Endodermal cell (in vitro differentiated cells): ENCODE measurements around the gene MLXIP. TPM values are rescaled to one million over a fixed set of nuclear protein-coding genes. Genes with fewer than 3 reads are reported as not detected.

ENCODE experiments used
- DNase-seq: peaks from one replicate; pipeline ENCODE4 v3.0.0-alpha.2; 2017
- H3K27ac ChIP-seq: 2 replicates; pipeline ENCODE4 v1.5.1; 2013; ENCODE audit warnings: mild to moderate bottlenecking, low read depth, low read length, moderate library complexity
- H3K27me3 ChIP-seq: 2 replicates; pipeline ENCODE4 v1.6.1; 2013; ENCODE audit warnings: mild to moderate bottlenecking, low read length, moderate library complexity; ENCODE audit not compliant: insufficient read depth, control insufficient read depth, poor library complexity, severe bottlenecking
- H3K36me3 ChIP-seq: 2 replicates; pipeline ENCODE4 v1.7.0; 2013; ENCODE audit warnings: mild to moderate bottlenecking, low read length, moderate library complexity; ENCODE audit not compliant: control insufficient read depth, insufficient read depth
- H3K4me1 ChIP-seq: one replicate; pipeline ENCODE4 v1.7.0; 2013; ENCODE audit warnings: low read length; ENCODE audit not compliant: control insufficient read depth, insufficient read depth
- H3K4me3 ChIP-seq: 2 replicates; pipeline ENCODE4 v1.5.1; 2013; ENCODE audit warnings: mild to moderate bottlenecking, low read length, moderate library complexity
- H3K9ac ChIP-seq: 2 replicates; pipeline ENCODE4 v1.6.1; 2013; ENCODE audit warnings: mild to moderate bottlenecking, low read length, moderate library complexity; ENCODE audit not compliant: poor library complexity, severe bottlenecking; ENCODE audit errors: extremely low read depth
- H3K9me3 ChIP-seq: 2 replicates; pipeline ENCODE4 v1.6.1; 2013; ENCODE audit warnings: mild to moderate bottlenecking, low read length, moderate library complexity; ENCODE audit not compliant: control insufficient read depth
- H3K27ac Mint-ChIP-seq: 2 replicates; pipeline ENCODE4 v1.8.0; 2020; ENCODE audit warnings: mixed read lengths
- H3K27me3 Mint-ChIP-seq: 2 replicates; pipeline ENCODE4 v1.8.0; 2021; ENCODE audit warnings: mild to moderate bottlenecking, mixed read lengths; ENCODE audit not compliant: insufficient read depth
- H3K36me3 Mint-ChIP-seq: 2 replicates; pipeline ENCODE4 v1.8.0; 2020; ENCODE audit warnings: low read depth, mixed read lengths
- H3K4me1 Mint-ChIP-seq: 2 replicates; pipeline ENCODE4 v1.8.0; 2020; ENCODE audit warnings: mixed read lengths
- H3K4me3 Mint-ChIP-seq: 2 replicates; pipeline ENCODE4 v1.8.0; 2020; ENCODE audit warnings: mild to moderate bottlenecking, moderate library complexity, mixed read lengths
- H3K9me3 Mint-ChIP-seq: 2 replicates; pipeline ENCODE4 v1.8.0; 2020; ENCODE audit warnings: mild to moderate bottlenecking, mixed read lengths
- CTCF ChIP-seq: fragments of 200-600 bp; sonication (generic); conservative IDR thresholded peaks from 2 replicates; pipeline ENCODE4 v1.5.0; 2021; ENCODE audit warnings: antibody characterized with exemption, mild to moderate bottlenecking
- WGBS, 2 experiments: methylation state at CpG; one replicate each; pipeline versions ENCODE4 v1.1.5 to v1.1.7; 2013; ENCODE audit warnings: missing lambda C conversion rate in 2 of 2, mixed read lengths in 1 of 2; ENCODE audit not compliant: insufficient coverage in 1 of 2, insufficient read length in 1 of 2; 5-methylcytosine and 5-hydroxymethylcytosine counted together
- total RNA-seq, 2 donors: library from RNA; stranded (reverse); fragmentation: NEBNext Ultra II Directional in 1 of 2; extraction: Animal tissue kit (Norgen Biotek cat#: 25700) in 1 of 2; gene quantifications; 2 replicates in 1 of 2; 3 replicates in 1 of 2; pipeline ENCODE4 v1.2.1, GENCODE V29; 2021

Gene MLXIP
- total RNA-seq, 2 donors from 2014 or later = 27.4 to 32.2 TPM

GRCh38 chr12:122194804-122195203 lies 116.2 kb downstream of the MLXIP start:
- Histone ChIP-seq H3K4me1 (no peaks in the 10 kb centered on the region), H3K9me3 (no peaks in the 10 kb centered on the region), H3K36me3 (no peaks in the 10 kb centered on the region), H3K27ac (no peak overlapping the region), H3K4me3 (no peak overlapping the region), H3K9ac (no peak overlapping the region), H3K27me3 (no peaks in the 10 kb centered on the region)
- Mint-ChIP-seq H3K36me3 (no peaks in the 10 kb centered on the region), H3K27ac (no peak overlapping the region), H3K4me1 (no peaks in the 10 kb centered on the region), H3K4me3 (no peak overlapping the region), H3K27me3 (peaks cover 10% of the 10 kb centered on the region), H3K9me3 (peaks cover 3% of the 10 kb centered on the region)
- no peak for TF ChIP-seq CTCF
- 92 to 100% methylated on average over 1 of the region's 1 CpG for WGBS, 2 experiments
- no peak for DNase-seq

GRCh38 chr12:122195405-122195804 lies 116.8 kb downstream of the MLXIP start:
- H3K27ac Mint-ChIP-seq = no peak overlapping the region
- peaks cover 3% of the 10 kb centered on the region for H3K9me3 Mint-ChIP-seq
- 93 to 95% methylated on average over 4 of the region's 4 CpGs for WGBS, 2 experiments
- no peaks in the 10 kb centered on the region for H3K9me3 ChIP-seq
- no peak overlapping the region for H3K4me3 Mint-ChIP-seq
- H3K36me3 ChIP-seq = no peaks in the 10 kb centered on the region
- H3K9ac ChIP-seq = no peak overlapping the region
- peaks cover 16% of the 10 kb centered on the region for H3K27me3 Mint-ChIP-seq
- TF ChIP-seq CTCF = no peak
- H3K4me1 Mint-ChIP-seq = no peaks in the 10 kb centered on the region
- H3K27me3 ChIP-seq = no peaks in the 10 kb centered on the region
- no peaks in the 10 kb centered on the region for H3K4me1 ChIP-seq
- no peak overlapping the region for H3K4me3 ChIP-seq
- no peaks in the 10 kb centered on the region for H3K36me3 Mint-ChIP-seq
- peak; percentile 21 for DNase-seq
- no peak overlapping the region for H3K27ac ChIP-seq

Other genes starting within 250 kb of the MLXIP start
- under 1 TPM; 0.55 to 0.71 TPM for gene HPD, start 219.9 kb upstream of the MLXIP start, total RNA-seq
- 10 to 100 TPM; 41.4 to 50.9 TPM for gene PSMD9, start 190.0 kb upstream of the MLXIP start, total RNA-seq
- 10 to 100 TPM in 1 of 2 donors, 1 to 10 TPM in 1; 3.4 to 11.2 TPM for gene CFAP251, start 160.2 kb upstream of the MLXIP start, total RNA-seq
- 10 to 100 TPM; 22.3 to 28.9 TPM for gene BCL7A, start 56.9 kb upstream of the MLXIP start, total RNA-seq
- not detected for gene IL31, start 95.5 kb downstream of the MLXIP start, total RNA-seq
- 1 to 10 TPM; 1.5 to 2.4 TPM for gene LRRC43, start 104.4 kb downstream of the MLXIP start, total RNA-seq
- gene B3GNT4, start 125.0 kb downstream of the MLXIP start, total RNA-seq = 1 to 10 TPM; 1.6 to 1.8 TPM
- gene DIABLO, start 147.3 kb downstream of the MLXIP start, total RNA-seq = 10 to 100 TPM; 77.5 to 81.0 TPM
- gene VPS33A, start 187.7 kb downstream of the MLXIP start, total RNA-seq = 10 to 100 TPM; 50.6 to 52.8 TPM